D721Med (cell line): ENCODE results near the gene MUC2.

Source experiments
- DNase-seq: peaks from one replicate; pipeline ENCODE4 v3.0.0; 2011; ENCODE audit warnings: low spot score; ENCODE audit not compliant: insufficient read length
- FAIRE-seq: peaks from 2 replicates; lab custom pipeline; 2011; peaks lifted over from hg19 to GRCh38; lab: Jason Lieb, UNC
- CTCF ChIP-seq: IDR thresholded peaks from 2 replicates; pipeline ENCODE4 v1.5.1; 2012; ENCODE audit warnings: mild to moderate bottlenecking, control low read depth; ENCODE audit not compliant: insufficient read depth; ENCODE audit errors: missing control alignments

MUC2 gene

DNA sequence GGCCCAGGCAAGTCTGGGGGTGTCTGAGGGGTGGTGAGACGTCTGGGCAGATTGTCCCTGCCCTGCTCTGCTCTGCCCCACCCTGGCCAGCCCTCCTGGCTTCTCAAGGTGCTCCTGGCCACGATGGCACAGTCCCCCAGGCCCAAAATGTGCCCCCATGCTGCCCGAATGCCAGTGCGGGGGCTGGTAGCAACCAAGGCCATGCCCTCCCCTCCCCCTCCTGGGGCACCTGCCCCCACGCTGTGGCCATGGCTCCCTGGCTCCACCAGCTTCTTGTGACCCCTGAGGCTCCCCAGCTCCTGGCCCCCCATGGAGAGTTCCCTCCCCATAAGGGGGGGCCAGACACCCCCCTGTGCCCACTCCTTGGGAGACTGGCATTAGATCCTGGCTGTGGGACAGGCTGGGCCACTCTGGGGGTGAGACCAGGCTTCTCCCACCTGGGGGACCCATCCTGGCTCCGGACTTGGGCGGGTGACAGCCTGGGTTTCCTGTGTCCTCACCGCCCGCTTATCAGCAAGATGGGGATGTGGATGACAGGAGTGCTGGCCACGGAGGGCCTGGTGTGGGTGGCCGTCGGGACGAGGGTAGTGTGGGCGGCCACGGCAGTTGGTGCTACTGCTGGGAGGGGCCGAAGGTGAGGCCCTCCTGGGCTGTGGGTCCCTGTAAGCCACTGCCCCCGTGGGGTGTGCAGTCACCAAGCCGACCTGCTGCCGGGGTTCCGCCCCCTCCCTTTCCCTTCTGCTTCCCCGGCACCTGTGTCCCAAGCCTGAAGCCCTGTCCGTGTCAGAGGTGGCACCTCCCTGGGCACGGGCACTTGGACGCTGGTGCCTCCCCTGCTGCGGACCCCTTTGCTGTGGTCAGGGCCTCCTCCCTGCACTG is 22.3 kb upstream of the MUC2 start:
- FAIRE-seq (no peak), DNase-seq (no peak)
- TF ChIP-seq CTCF = no peak

GRCh38 chr11:1053121-1053901 is 21.4 kb upstream of the MUC2 start:
- DNase-seq = no peak
- no peak for TF ChIP-seq CTCF
- FAIRE-seq = no peak

DNA sequence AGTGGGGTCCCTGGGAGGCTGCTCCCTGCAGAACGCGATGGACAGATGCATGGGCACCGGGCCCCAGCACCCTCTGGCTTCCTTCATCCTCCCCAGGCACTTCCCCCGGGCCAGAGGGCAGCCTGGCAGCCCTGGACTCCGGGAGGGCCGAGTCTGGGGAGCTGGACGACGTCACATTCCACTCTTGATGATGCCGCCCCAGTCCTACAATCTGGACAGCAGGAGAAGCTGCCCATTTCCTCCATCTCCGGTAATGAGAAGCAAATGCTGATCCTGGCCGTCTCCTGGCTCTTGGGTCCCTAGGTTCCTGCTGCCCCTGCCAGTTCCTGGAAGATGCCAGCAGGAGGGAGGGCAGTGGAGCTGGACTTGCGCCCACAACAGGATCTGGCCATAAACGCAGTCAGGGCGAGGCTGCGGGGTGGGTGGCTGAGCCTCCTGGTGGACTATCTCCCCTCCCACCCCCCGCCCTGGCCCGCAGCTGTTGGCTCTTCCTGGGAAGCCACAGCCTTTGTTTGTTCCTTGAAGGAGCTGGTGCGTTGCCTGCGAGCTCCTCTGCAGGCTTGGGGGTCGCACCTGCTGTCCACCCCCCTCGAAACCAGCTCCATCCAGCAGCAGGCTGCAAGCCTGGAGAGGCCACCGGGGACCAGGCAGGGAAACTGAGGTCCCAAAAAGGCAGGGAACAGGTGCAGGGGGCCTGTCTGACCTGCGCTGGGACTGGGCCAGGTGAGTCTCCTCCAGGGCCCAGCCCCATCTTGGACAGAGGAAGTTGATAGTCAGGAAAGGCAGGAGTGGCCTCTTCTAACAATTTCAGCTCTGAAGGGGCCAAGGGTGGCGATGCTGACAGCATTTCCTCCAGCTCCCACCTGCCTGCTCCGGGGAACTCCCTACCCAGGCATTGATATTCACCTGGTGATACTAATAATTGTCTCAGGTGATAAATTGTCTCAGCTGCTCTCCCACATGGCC is 20.2 kb upstream of the MUC2 start:
- FAIRE-seq = no peak
- no peak for DNase-seq
- TF ChIP-seq CTCF = no peak

DNA sequence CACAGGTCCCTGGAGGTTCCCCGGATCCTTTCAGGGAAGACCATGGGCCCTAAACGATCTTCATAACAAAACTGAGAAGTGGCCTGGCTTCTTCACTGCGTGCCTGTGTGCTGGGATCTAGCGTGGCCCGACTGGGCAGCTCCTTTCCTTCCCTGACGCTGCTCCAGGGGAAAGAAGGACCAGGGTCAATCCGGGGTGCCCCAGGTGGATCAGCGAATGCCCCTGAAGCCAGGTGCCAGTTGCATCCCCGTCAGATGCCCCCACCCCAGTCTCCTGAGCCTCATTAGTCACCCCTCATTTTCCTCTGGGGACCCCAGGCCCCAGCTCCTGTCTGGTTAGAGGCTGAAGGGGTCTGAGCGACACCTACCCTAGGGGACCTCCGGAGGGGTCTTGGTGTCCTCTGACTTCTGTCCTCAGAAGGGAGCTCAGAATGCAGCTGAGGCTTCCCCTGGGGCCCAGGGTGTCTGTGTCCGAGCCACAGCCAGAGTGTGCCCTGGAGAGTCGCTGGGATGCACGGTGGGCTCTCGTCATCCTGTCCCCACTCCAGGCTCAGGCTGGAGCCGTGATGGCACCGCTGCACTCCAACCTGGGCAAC is 19.5 kb upstream of the MUC2 start:
- DNase-seq = no peak

DNA sequence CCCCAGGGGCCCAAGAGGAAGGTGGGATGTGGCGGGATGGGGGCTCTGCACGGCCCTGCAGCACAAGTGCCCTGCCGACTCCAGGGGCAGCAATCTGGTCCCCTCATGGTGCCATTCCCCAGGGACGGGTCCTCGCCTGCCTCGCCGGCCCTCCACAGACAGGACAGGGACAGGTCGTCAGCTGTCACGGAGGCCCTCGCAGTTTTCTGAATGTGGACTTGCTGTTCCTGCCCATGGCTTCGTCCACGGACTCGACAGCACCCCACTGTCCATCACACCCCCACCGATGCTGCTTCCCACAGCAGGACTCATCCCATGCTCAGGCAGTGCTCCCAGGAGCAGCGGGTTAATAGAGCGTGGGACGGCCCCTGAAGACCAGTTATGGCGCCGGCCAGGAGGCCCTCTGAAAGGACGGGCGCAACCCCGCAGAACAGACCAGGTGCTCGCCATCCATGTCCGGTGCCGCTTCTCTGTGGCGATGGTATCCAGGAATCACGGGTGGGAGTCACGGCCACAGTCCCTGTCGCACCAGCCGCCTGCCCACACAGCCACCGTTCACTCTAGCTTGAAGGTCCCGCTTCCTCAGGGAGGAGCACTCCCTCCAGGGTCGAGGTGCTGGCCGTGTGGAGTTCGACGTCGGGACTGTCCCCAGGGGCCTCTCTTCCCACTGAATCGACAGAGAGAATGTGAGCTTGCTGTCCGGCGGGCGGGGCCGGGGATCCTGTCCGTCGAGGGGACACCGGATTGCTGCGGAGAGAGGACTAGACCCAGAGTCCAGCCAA is 18.5 kb upstream of the MUC2 start:
- no peak for FAIRE-seq
- DNase-seq = no peak
- TF ChIP-seq CTCF = no peak

More for the DNA sequence above, 19.5 kb upstream of the MUC2 start:
- FAIRE-seq = no peak
- TF ChIP-seq CTCF = no peak

GRCh38 chr11:1057806-1058205 is 16.9 kb upstream of the MUC2 start:
- no peak for DNase-seq
- TF ChIP-seq CTCF = no peak
- FAIRE-seq = no peak
